GM18517 (cell line): Measurements from ENCODE around the gene ZNF595.
"Not testable (repeated sequence)": the region's sequence is repeated elsewhere in the genome, so short reads cannot be mapped to it uniquely, and the experiment has no call there.

Experiments used
- ATAC-seq: cut with Tn5 transposase; IDR thresholded peaks from one replicate; pipeline ENCODE4 v1.9.1; 2021; ENCODE audit warnings: mild to moderate bottlenecking, moderate library complexity; ENCODE audit not compliant: unreplicated experiment

ZNF595 gene

GRCh38 chr4:52804-53479 is at the start of gene ZNF595:
Gene ZNF595 (plus strand): TSS chr4:53321. CDS start chr4:53489, 168 bp downstream.
- ATAC-seq = peak; percentile 66

GRCh38 chr4:9937-10870 is 42.9 kb upstream of the ZNF595 start:
- not testable (repeated sequence) for ATAC-seq

GRCh38 chr4:11095-11815 is 41.9 kb upstream of the ZNF595 start:
- not testable (repeated sequence) for ATAC-seq

- peak; percentile 81 for ATAC-seq
These were observed 41.2 kb upstream of the ZNF595 start for GRCh38 chr4:11816-12417.

GRCh38 chr4:18128-18527 is 35.0 kb upstream of the ZNF595 start:
- ATAC-seq = not testable (repeated sequence)

- ATAC-seq = not testable (repeated sequence)
These were observed 34.5 kb upstream of the ZNF595 start for GRCh38 chr4:18589-18988.

- ATAC-seq = not testable (repeated sequence)
These were observed 30.2 kb upstream of the ZNF595 start for GRCh38 chr4:22882-23281.

- not testable (repeated sequence) for ATAC-seq
These were observed 28.8 kb upstream of the ZNF595 start for GRCh38 chr4:24359-24758.

- ATAC-seq = not testable (repeated sequence)
These were observed 25.6 kb upstream of the ZNF595 start for GRCh38 chr4:27501-27900.

- not testable (repeated sequence) for ATAC-seq
These were observed 24.2 kb upstream of the ZNF595 start for GRCh38 chr4:28767-29542.

- ATAC-seq = not testable (repeated sequence)
These were observed 19.8 kb upstream of the ZNF595 start for GRCh38 chr4:33314-33713.

GRCh38 chr4:36559-37415 is 16.3 kb upstream of the ZNF595 start:
- not testable (repeated sequence) for ATAC-seq

GRCh38 chr4:38202-38601 is 14.9 kb upstream of the ZNF595 start:
- ATAC-seq = not testable (repeated sequence)

GRCh38 chr4:43375-43774 is 9.7 kb upstream of the ZNF595 start:
- not testable (repeated sequence) for ATAC-seq

GRCh38 chr4:51253-51652 is 1.9 kb upstream of the ZNF595 start:
- ATAC-seq = not testable (repeated sequence)

GRCh38 chr4:51655-52277 is 1.4 kb upstream of the ZNF595 start:
- ATAC-seq = not testable (repeated sequence)

- ATAC-seq = not testable (repeated sequence)
These were observed 400 bp downstream of the ZNF595 start for GRCh38 chr4:53521-53920.

- ATAC-seq = not testable (repeated sequence)
These were observed 11.6 kb downstream of the ZNF595 start for GRCh38 chr4:64733-65132.

- ATAC-seq = no peak
These were observed 18.7 kb downstream of the ZNF595 start for GRCh38 chr4:71830-72229.
